CD4-positive, alpha-beta memory T cell (primary cell): ENCODE data around the gene PFKFB3. TPM values are rescaled to one million over a fixed set of nuclear protein-coding genes. Genes with fewer than 3 reads are reported as not detected.

Source experiments
- CTCF ChIA-PET: fragments of 350-600 bp; sonication (Branson Sonifier 250); formaldehyde crosslinking; loops from one replicate; lab custom pipeline; 2021; ENCODE audit warnings: inconsistent platforms; ENCODE audit not compliant: partially characterized antibody; lab: Charles Lee
- POLR2A ChIA-PET: fragments of 350-600 bp; sonication (Branson Sonifier 250); formaldehyde crosslinking; loops from one replicate; lab custom pipeline; 2021; ENCODE audit not compliant: partially characterized antibody; lab: Charles Lee
- DNase-seq, 5 donors: peaks; one replicate each; pipeline versions ENCODE4 v3.0.0 to v3.0.0-alpha.2; 2020 to 2022; ENCODE audit warnings: mixed read lengths in 1 of 5
- H3K27ac ChIP-seq: one replicate; pipeline ENCODE4 v1.7.0; 2013; ENCODE audit warnings: low read depth, low read length
- H3K27me3 ChIP-seq: 2 replicates; pipeline ENCODE4 v1.7.0; 2013; ENCODE audit warnings: mild to moderate bottlenecking, low read length, moderate library complexity; ENCODE audit not compliant: insufficient read depth
- H3K36me3 ChIP-seq: 2 replicates; pipeline ENCODE4 v1.7.0; 2013; ENCODE audit warnings: mild to moderate bottlenecking, low read length, moderate library complexity; ENCODE audit not compliant: insufficient read depth
- H3K4me1 ChIP-seq: 2 replicates; pipeline ENCODE4 v1.7.0; 2013; ENCODE audit warnings: mild to moderate bottlenecking, low read length, moderate library complexity; ENCODE audit not compliant: insufficient read depth
- H3K4me3 ChIP-seq, 2 donors: one replicate each; pipeline ENCODE4 v1.7.0; 2013; ENCODE audit warnings: low read length in 2 of 2, mild to moderate bottlenecking in 1 of 2
- H3K9me3 ChIP-seq, 2 donors: one replicate each; pipeline ENCODE4 v1.7.0; 2013; ENCODE audit warnings: low read length in 2 of 2, control low read depth in 1 of 2; ENCODE audit not compliant: control insufficient read depth in 1 of 2
- H3K27ac Mint-ChIP-seq, 7 donors: one replicate each; pipeline ENCODE4 v1.8.0; 2020 to 2021; ENCODE audit warnings: mixed read lengths in 7 of 7, mild to moderate bottlenecking in 6 of 7, inconsistent platforms in 3 of 7, moderate library complexity in 3 of 7
- H3K27me3 Mint-ChIP-seq, 2 donors: one replicate each; pipeline ENCODE4 v1.8.0; 2020 to 2021; ENCODE audit warnings: mixed read lengths in 2 of 2
- H3K36me3 Mint-ChIP-seq, 2 donors: one replicate each; pipeline ENCODE4 v1.8.0; 2020 to 2021; ENCODE audit warnings: mixed read lengths in 2 of 2, inconsistent platforms in 1 of 2, mild to moderate bottlenecking in 1 of 2
- H3K4me1 Mint-ChIP-seq, 4 donors: one replicate each; pipeline ENCODE4 v1.8.0; 2020 to 2021; ENCODE audit warnings: mixed read lengths in 4 of 4, mild to moderate bottlenecking in 1 of 4
- H3K4me3 Mint-ChIP-seq, 8 donors: one replicate each; pipeline ENCODE4 v1.8.0; 2020 to 2021; ENCODE audit warnings: mixed read lengths in 8 of 8, mild to moderate bottlenecking in 7 of 8, moderate library complexity in 6 of 8, inconsistent platforms in 3 of 8
- H3K9me3 Mint-ChIP-seq, 8 donors: one replicate each; pipeline ENCODE4 v1.8.0; 2020 to 2021; ENCODE audit warnings: mixed read lengths in 8 of 8, mild to moderate bottlenecking in 5 of 8, inconsistent platforms in 3 of 8, moderate library complexity in 1 of 8
- intact Hi-C: fragments of 100-400 bp; cut with micrococcal nuclease; formaldehyde crosslinking; loops from one replicate; pipeline ENCODE4 v1.15.1; 2023
- polyA plus RNA-seq, 2 donors: library from polyadenylated mRNA; unstranded; fragments of 300-500 nt; fragmentation: Illumina TruSeq; gene quantifications; one replicate each; pipeline ENCODE4 v1.2.3, GENCODE V29; 2021
- total RNA-seq, 2 experiments: library from RNA; stranded (reverse); gene quantifications; one replicate each; pipeline ENCODE4 v1.2.3, GENCODE V29; 2021

Gene PFKFB3
- total and polyA plus RNA-seq, 4 experiments from 2014 or later = 11.8 to 67.1 (median 35.9) TPM

- H3K27me3 ChIP-seq = no peaks in the 10 kb centered on the region
- intact Hi-C loops = no loop called here
- Mint-ChIP-seq H3K4me1 (peaks cover 17 to 64% (median 40%) of the 10 kb centered on the region in 4 donors), H3K4me3 (no peak overlapping the region), H3K36me3 (peaks cover 0 to 8% of the 10 kb centered on the region in 2 donors), H3K27ac (peak overlapping the region in 3 of 7 donors; percentile 5 to 69 (median 38)), H3K27me3 (no peaks in the 10 kb centered on the region), H3K9me3 (peaks cover 0 to 3% (median 0%) of the 10 kb centered on the region in 8 donors)
- DNase-seq = no peak
- peaks cover 26% of the 10 kb centered on the region for H3K4me1 ChIP-seq
- no peak overlapping the region for H3K27ac ChIP-seq
- no peak overlapping the region for H3K4me3 ChIP-seq
- CTCF ChIA-PET = no interaction called here
- no peaks in the 10 kb centered on the region for H3K36me3 ChIP-seq
- no peaks in the 10 kb centered on the region for H3K9me3 ChIP-seq
- POLR2A ChIA-PET = interaction anchor here (1.5 kb wide), 1 partner anchor 50 kb away, joined by 4 read pairs; no protein-coding TSS in a partner anchor
Measured at GRCh38 chr10:6297522-6297921, 94.8 kb downstream of the PFKFB3 start.

GRCh38 chr10:6297951-6298381 is 95.2 kb downstream of the PFKFB3 start:
- H3K4me1 ChIP-seq = peaks cover 26% of the 10 kb centered on the region
- H3K9me3 ChIP-seq = no peaks in the 10 kb centered on the region
- POLR2A ChIA-PET = interaction anchor here (1.5 kb wide), 1 partner anchor 50 kb away, joined by 4 read pairs; no protein-coding TSS in a partner anchor
- intact Hi-C loops = no loop called here
- H3K27ac Mint-ChIP-seq = peak overlapping the region in 4 of 7 donors; percentile 5 to 69 (median 24)
- peaks cover 17 to 60% (median 39%) of the 10 kb centered on the region in 4 donors for H3K4me1 Mint-ChIP-seq
- H3K36me3 Mint-ChIP-seq = peaks cover 0 to 12% of the 10 kb centered on the region in 2 donors
- no peaks in the 10 kb centered on the region for H3K27me3 Mint-ChIP-seq
- no peaks in the 10 kb centered on the region for H3K36me3 ChIP-seq
- no peak for DNase-seq
- H3K9me3 Mint-ChIP-seq = peaks cover 0 to 3% (median 0%) of the 10 kb centered on the region in 8 donors
- H3K27me3 ChIP-seq = no peaks in the 10 kb centered on the region
- H3K27ac ChIP-seq = no peak overlapping the region
- H3K4me3 ChIP-seq = no peak overlapping the region
- CTCF ChIA-PET = no interaction called here
- H3K4me3 Mint-ChIP-seq = no peak overlapping the region

- no peaks in the 10 kb centered on the region for H3K27me3 ChIP-seq
- H3K36me3 ChIP-seq = no peaks in the 10 kb centered on the region
- no peaks in the 10 kb centered on the region for H3K9me3 ChIP-seq
- H3K4me1 Mint-ChIP-seq = peaks cover 17 to 55% (median 36%) of the 10 kb centered on the region in 4 donors
- H3K9me3 Mint-ChIP-seq = peaks cover 0 to 3% (median 0%) of the 10 kb centered on the region in 8 donors
- peaks cover 26% of the 10 kb centered on the region for H3K4me1 ChIP-seq
- H3K36me3 Mint-ChIP-seq = peaks cover 0 to 12% of the 10 kb centered on the region in 2 donors
- no peak overlapping the region for H3K4me3 Mint-ChIP-seq
- H3K27ac Mint-ChIP-seq = no peak overlapping the region
- intact Hi-C loops = no loop called here
- H3K27ac ChIP-seq = no peak overlapping the region
- H3K27me3 Mint-ChIP-seq = no peaks in the 10 kb centered on the region
- no peak overlapping the region for H3K4me3 ChIP-seq
- no peak for DNase-seq
- CTCF ChIA-PET = interaction anchor here (1.0 to 1.1 kb wide), 2 partner anchors 50 to 96 kb away, joined by 3 read pairs; partner anchors contain the start of gene PFKFB3
- POLR2A ChIA-PET = interaction anchor here (1.5 kb wide), 1 partner anchor 50 kb away, joined by 4 read pairs; no protein-coding TSS in a partner anchor
Measured at GRCh38 chr10:6298428-6298827, 95.7 kb downstream of the PFKFB3 start.

GRCh38 chr10:6299234-6299633 is 96.5 kb downstream of the PFKFB3 start:
- no peak overlapping the region for H3K27ac ChIP-seq
- H3K36me3 ChIP-seq = no peaks in the 10 kb centered on the region
- no peak overlapping the region for H3K4me3 ChIP-seq
- Mint-ChIP-seq H3K36me3 (peaks cover 0 to 5% of the 10 kb centered on the region in 2 donors), H3K4me1 (peaks cover 17 to 48% (median 33%) of the 10 kb centered on the region in 4 donors), H3K4me3 (peak overlapping the region in 2 of 8 donors; percentile 26 to 50), H3K27ac (peak overlapping the region in 5 of 7 donors; percentile 31 to 91 (median 84)), H3K27me3 (no peaks in the 10 kb centered on the region), H3K9me3 (peaks cover 0 to 3% (median 0%) of the 10 kb centered on the region in 8 donors)
- intact Hi-C loops = no loop called here
- H3K9me3 ChIP-seq = no peaks in the 10 kb centered on the region
- H3K27me3 ChIP-seq = no peaks in the 10 kb centered on the region
- ChIA-PET CTCF (interaction anchor here (0.7 to 1.1 kb wide), 3 partner anchors 50 to 231 kb away, joined by 3 to 4 read pairs (median 3); partner anchors contain the start of gene PFKFB3), POLR2A (interaction anchor here (0.7 to 2.2 kb wide), 4 partner anchors 24 to 103 kb away, joined by 3 to 11 read pairs (median 4); no protein-coding TSS in a partner anchor)
- DNase-seq = no peak
- peaks cover 26% of the 10 kb centered on the region for H3K4me1 ChIP-seq

DNA sequence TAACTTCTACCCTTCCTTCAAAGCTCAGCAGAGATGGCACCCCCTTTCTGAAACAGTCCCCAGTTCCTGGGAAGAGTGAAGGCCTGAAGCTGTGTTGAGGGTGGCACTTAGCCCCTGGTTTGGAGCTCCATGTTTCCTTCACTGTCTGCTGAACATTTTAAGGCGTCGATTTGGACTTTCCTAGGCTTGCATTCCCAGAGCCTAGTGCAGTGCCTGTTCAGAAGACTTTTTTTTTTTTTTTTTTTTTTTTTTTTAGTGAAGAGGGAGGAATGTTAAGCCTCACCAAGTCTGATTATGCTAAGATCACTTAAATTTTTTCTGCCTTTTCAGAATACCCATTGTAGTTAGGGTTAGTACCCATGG is 97.0 kb downstream of the PFKFB3 start:
- POLR2A ChIA-PET = interaction anchor here (0.7 to 2.2 kb wide), 8 partner anchors 8 to 107 kb away, joined by 3 to 15 read pairs (median 7); partner anchors contain the start of gene PFKFB3

GRCh38 chr10:6300106-6300783 is 97.5 kb downstream of the PFKFB3 start:
- intact Hi-C loops = loop anchor here (1.0 kb wide), 1 partner anchor 48 kb away; no protein-coding TSS in a partner anchor
- peak; percentile 56 to 76 (median 71) for DNase-seq
- Histone ChIP-seq H3K4me1 (peaks cover 26% of the 10 kb centered on the region), H3K27me3 (no peaks in the 10 kb centered on the region), H3K9me3 (no peaks in the 10 kb centered on the region), H3K4me3 (peak overlapping the region in 1 of 2 donors; percentile 28), H3K36me3 (no peaks in the 10 kb centered on the region), H3K27ac (peak overlapping the region; percentile 27)
- Mint-ChIP-seq H3K27ac (peak overlapping the region; percentile 72 to 95 (median 91)), H3K9me3 (no peaks in the 10 kb centered on the region), H3K4me3 (peak overlapping the region; percentile 26 to 82 (median 57)), H3K36me3 (peaks cover 0 to 5% of the 10 kb centered on the region in 2 donors), H3K4me1 (peaks cover 16 to 42% (median 28%) of the 10 kb centered on the region in 4 donors), H3K27me3 (no peaks in the 10 kb centered on the region)
- POLR2A ChIA-PET = interaction anchor here (0.9 to 2.2 kb wide), 8 partner anchors 9 to 106 kb away, joined by 4 to 15 read pairs (median 7); partner anchors contain the start of gene PFKFB3
- CTCF ChIA-PET = interaction anchor here (0.6 to 1.8 kb wide), 5 partner anchors 9 to 101 kb away, joined by 3 to 12 read pairs (median 5); partner anchors contain the start of gene PFKFB3

More for the DNA sequence above, 97.0 kb downstream of the PFKFB3 start:
- peaks cover 0 to 5% of the 10 kb centered on the region in 2 donors for H3K36me3 Mint-ChIP-seq
- CTCF ChIA-PET = interaction anchor here (0.7 to 1.8 kb wide), 5 partner anchors 9 to 231 kb away, joined by 3 to 12 read pairs (median 4); partner anchors contain the start of gene PFKFB3
- no peaks in the 10 kb centered on the region for H3K9me3 ChIP-seq
- H3K36me3 ChIP-seq = no peaks in the 10 kb centered on the region
- no peaks in the 10 kb centered on the region for H3K27me3 Mint-ChIP-seq
- peaks cover 17 to 45% (median 31%) of the 10 kb centered on the region in 4 donors for H3K4me1 Mint-ChIP-seq
- DNase-seq = no peak
- H3K4me3 Mint-ChIP-seq = peak overlapping the region in 7 of 8 donors; percentile 26 to 82 (median 65)
- no peaks in the 10 kb centered on the region for H3K27me3 ChIP-seq
- peak overlapping the region; percentile 27 for H3K27ac ChIP-seq
- peak overlapping the region; percentile 77 to 95 (median 91) for H3K27ac Mint-ChIP-seq
- intact Hi-C loops = loop anchor here (1.0 kb wide), 1 partner anchor 49 kb away; no protein-coding TSS in a partner anchor
- peaks cover 0 to 3% (median 0%) of the 10 kb centered on the region in 8 donors for H3K9me3 Mint-ChIP-seq
- no peak overlapping the region for H3K4me3 ChIP-seq
- peaks cover 26% of the 10 kb centered on the region for H3K4me1 ChIP-seq
